ENCODE data around the gene RAB9A.

DNA sequence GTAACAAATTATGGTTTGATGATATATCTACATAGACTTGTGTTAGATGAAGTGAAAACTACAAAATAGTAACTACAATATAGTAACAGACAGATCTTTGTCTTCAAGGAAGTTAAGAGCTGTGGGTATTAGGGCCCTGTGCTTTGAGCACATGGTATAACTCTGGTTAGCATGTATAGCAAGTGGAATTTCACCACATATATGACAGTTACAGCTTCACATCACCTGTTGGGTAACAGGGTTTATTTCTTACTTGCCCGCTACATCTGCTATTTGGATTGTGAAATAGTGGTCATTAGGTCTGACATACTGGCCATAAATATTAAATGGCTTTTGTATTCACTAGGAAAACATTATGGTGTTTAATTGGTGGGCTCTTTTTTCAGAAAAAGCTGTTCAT is 65.8 kb downstream of the RAB9A start:
- TF ChIP-seq, protein P1, sequence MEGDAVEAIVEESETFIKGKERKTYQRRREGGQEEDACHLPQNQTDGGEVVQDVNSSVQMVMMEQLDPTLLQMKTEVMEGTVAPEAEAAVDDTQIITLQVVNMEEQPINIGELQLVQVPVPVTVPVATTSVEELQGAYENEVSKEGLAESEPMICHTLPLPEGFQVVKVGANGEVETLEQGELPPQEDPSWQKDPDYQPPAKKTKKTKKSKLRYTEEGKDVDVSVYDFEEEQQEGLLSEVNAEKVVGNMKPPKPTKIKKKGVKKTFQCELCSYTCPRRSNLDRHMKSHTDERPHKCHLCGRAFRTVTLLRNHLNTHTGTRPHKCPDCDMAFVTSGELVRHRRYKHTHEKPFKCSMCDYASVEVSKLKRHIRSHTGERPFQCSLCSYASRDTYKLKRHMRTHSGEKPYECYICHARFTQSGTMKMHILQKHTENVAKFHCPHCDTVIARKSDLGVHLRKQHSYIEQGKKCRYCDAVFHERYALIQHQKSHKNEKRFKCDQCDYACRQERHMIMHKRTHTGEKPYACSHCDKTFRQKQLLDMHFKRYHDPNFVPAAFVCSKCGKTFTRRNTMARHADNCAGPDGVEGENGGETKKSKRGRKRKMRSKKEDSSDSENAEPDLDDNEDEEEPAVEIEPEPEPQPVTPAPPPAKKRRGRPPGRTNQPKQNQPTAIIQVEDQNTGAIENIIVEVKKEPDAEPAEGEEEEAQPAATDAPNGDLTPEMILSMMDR (conservative IDR thresholded peaks at IDR 0.05 in 1 of 2, IDR thresholded peaks at IDR 0.05 in 1 of 2; ENCODE audit: extremely low read depth in 1 of 2, insufficient read depth in 1 of 2, low read depth in 1 of 2, low read length in 2 of 2) = no peak
- no peak for TF ChIP-seq EZH2 (IDR thresholded peaks at IDR 0.05; ENCODE audit: borderline replicate concordance, low read length)

Data from mammary epithelial cell (primary cell).